Stimulated activated naive CD4-positive, alpha-beta T cell treated with Interleukin-2 at 50 U/mL for 16 hours (primary cell): ENCODE data around the gene ADPGK.

Source experiments
- DNase-seq: peaks from one replicate; lab custom pipeline; 2025; lab: John Stamatoyannopoulos, UW

Gene ADPGK

GRCh38 chr15:72790302-72790910 lies 6.8 kb upstream of the ADPGK start:
- DNase-seq, result no peak

- DNase-seq, result no peak
These were observed 4.0 kb upstream of the ADPGK start for GRCh38 chr15:72787526-72787925.

- DNase-seq, result no peak
These were observed 3.3 kb upstream of the ADPGK start for GRCh38 chr15:72786676-72787345.

- DNase-seq, result no peak
These were observed 2.7 kb upstream of the ADPGK start for GRCh38 chr15:72786242-72786641.

GRCh38 chr15:72785841-72786240 lies 2.3 kb upstream of the ADPGK start:
- no peak for DNase-seq

GRCh38 chr15:72785432-72785831 lies 1.9 kb upstream of the ADPGK start:
- peak; percentile 76 for DNase-seq

GRCh38 chr15:72784456-72784876 lies 908 bp upstream of the ADPGK start:
- no peak for DNase-seq

- peak; percentile 38 for DNase-seq
These were observed 436 bp downstream of the ADPGK start for GRCh38 chr15:72783004-72783639.

- no peak for DNase-seq
These were observed 1.1 kb downstream of the ADPGK start for GRCh38 chr15:72782274-72783003.

- DNase-seq, result no peak
These were observed 1.9 kb downstream of the ADPGK start for GRCh38 chr15:72781631-72782030.

- DNase-seq, result no peak
These were observed 4.8 kb downstream of the ADPGK start for GRCh38 chr15:72778796-72779195.

- no peak for DNase-seq
These were observed 8.7 kb downstream of the ADPGK start for GRCh38 chr15:72774696-72775383.

GRCh38 chr15:72771329-72771725 lies 12.2 kb downstream of the ADPGK start:
- DNase-seq, result no peak

GRCh38 chr15:72770673-72771328 lies 12.8 kb downstream of the ADPGK start:
- DNase-seq, result no peak

- DNase-seq, result no peak
These were observed 16.8 kb downstream of the ADPGK start for GRCh38 chr15:72766780-72767179.

- no peak for DNase-seq
These were observed 17.5 kb downstream of the ADPGK start for GRCh38 chr15:72766025-72766424.

- no peak for DNase-seq
These were observed 18.9 kb downstream of the ADPGK start for GRCh38 chr15:72764656-72765055.

GRCh38 chr15:72760590-72761260 lies 22.8 kb downstream of the ADPGK start:
- DNase-seq, result no peak

GRCh38 chr15:72758182-72758581 lies 25.4 kb downstream of the ADPGK start:
- DNase-seq, result no peak

GRCh38 chr15:72754096-72754495 lies 29.5 kb downstream of the ADPGK start:
- no peak for DNase-seq
